Keratinocyte (primary cell): ENCODE measurements around the gene GPR42. TPM values are rescaled to one million over a fixed set of nuclear protein-coding genes. Genes with fewer than 3 reads are reported as not detected.

Experiments used
- DNase-seq: peaks from one replicate; pipeline ENCODE4 v3.0.0-alpha.2; 2011; ENCODE audit warnings: low read depth, missing footprints, low spot score
- FAIRE-seq: peaks from 2 replicates; lab custom pipeline; 2011; peaks lifted over from hg19 to GRCh38; lab: Jason Lieb, UNC
- H2AFZ ChIP-seq: 2 replicates; pipeline ENCODE4 v1.6.0; 2012; ENCODE audit warnings: low read length, control low read depth, inconsistent platforms; ENCODE audit not compliant: control insufficient read depth
- H3K27ac ChIP-seq: 2 replicates; pipeline ENCODE4 v1.5.1; 2011; ENCODE audit warnings: low read length; ENCODE audit not compliant: control insufficient read depth, insufficient read depth
- H3K27me3 ChIP-seq: 3 replicates; pipeline ENCODE4 v1.6.0; 2011; ENCODE audit warnings: low read length; ENCODE audit not compliant: control insufficient read depth, insufficient read depth; ENCODE audit errors: extremely low read depth
- H3K36me3 ChIP-seq, 2 experiments: 2 replicates in 1 of 2; 3 replicates in 1 of 2; pipeline ENCODE4 v1.5.1; 2011; ENCODE audit warnings: low read length in 2 of 2, mild to moderate bottlenecking in 1 of 2; ENCODE audit not compliant: control insufficient read depth in 2 of 2, insufficient read depth in 2 of 2; ENCODE audit errors: extremely low read depth in 1 of 2
- H3K4me1 ChIP-seq: 3 replicates; pipeline ENCODE4 v1.5.1; 2011; ENCODE audit warnings: low read length; ENCODE audit not compliant: control insufficient read depth, insufficient read depth; ENCODE audit errors: extremely low read depth
- H3K4me2 ChIP-seq: 3 replicates; pipeline ENCODE4 v1.6.0; 2011; ENCODE audit warnings: low read depth, low read length; ENCODE audit not compliant: control insufficient read depth, insufficient read depth; ENCODE audit errors: extremely low read depth
- H3K4me3 ChIP-seq, 3 experiments: fragments of 200-600 bp in 1 of 3; sonication (generic) in 1 of 3; 2 replicates in 2 of 3; 3 replicates in 1 of 3; pipeline ENCODE4 v1.5.1; 2011 to 2016; ENCODE audit warnings: low read length in 3 of 3, mild to moderate bottlenecking in 3 of 3, control low read depth in 2 of 3, inconsistent platforms in 1 of 3, low read depth in 1 of 3, mixed read lengths in 1 of 3, mixed run types in 1 of 3, moderate library complexity in 1 of 3; ENCODE audit not compliant: control insufficient read depth in 2 of 3, insufficient read depth in 2 of 3; ENCODE audit errors: extremely low read depth in 1 of 3
- H3K79me2 ChIP-seq: 2 replicates; pipeline ENCODE4 v1.6.0; 2012; ENCODE audit warnings: low read length; ENCODE audit not compliant: control insufficient read depth, insufficient read depth
- H3K9ac ChIP-seq: 3 replicates; pipeline ENCODE4 v1.6.0; 2011; ENCODE audit warnings: low read length; ENCODE audit not compliant: control insufficient read depth, insufficient read depth; ENCODE audit errors: extremely low read depth
- H3K9me1 ChIP-seq: 3 replicates; pipeline ENCODE4 v1.6.0; 2011; ENCODE audit warnings: low read length; ENCODE audit not compliant: control insufficient read depth, insufficient read depth; ENCODE audit errors: extremely low read depth
- H3K9me3 ChIP-seq: 2 replicates; pipeline ENCODE4 v1.5.1; 2012; ENCODE audit warnings: low read depth, low read length; ENCODE audit not compliant: control insufficient read depth
- H4K20me1 ChIP-seq: 3 replicates; pipeline ENCODE4 v1.6.0; 2011; ENCODE audit warnings: low read length; ENCODE audit not compliant: control insufficient read depth, insufficient read depth; ENCODE audit errors: extremely low read depth
- CTCF ChIP-seq, 3 experiments: IDR thresholded peaks in 1 of 3; conservative IDR thresholded peaks in 1 of 3; optimal IDR thresholded peaks in 1 of 3; 2 replicates in 2 of 3; 3 replicates in 1 of 3; pipeline versions ENCODE3 to v1.5.1; 2011; ENCODE audit warnings: low read length in 3 of 3, mild to moderate bottlenecking in 3 of 3, moderate library complexity in 2 of 3, control low read depth in 1 of 3, inconsistent platforms in 1 of 3; ENCODE audit not compliant: insufficient read depth in 2 of 3; ENCODE audit errors: extremely low read depth in 1 of 3
- EZH2 ChIP-seq: IDR thresholded peaks from one replicate; pipeline ENCODE4 v1.6.1; 2012; ENCODE audit warnings: inconsistent platforms, mild to moderate bottlenecking, low read length, moderate library complexity
- dilution Hi-C: fragments of 300-500 bp; cut with MboI; formaldehyde crosslinking; loops from one replicate; pipeline ENCODE4 v1.7.0; 2020; ENCODE audit warnings: low sequenced_read_pairs; ENCODE audit not compliant: extremely low pct_ligation_motif_present
- polyA plus RNA-seq, 5 experiments: library from polyadenylated mRNA; depleted of rRNA in 3 of 5; stranded (reverse) in 3 of 5; stranded (forward) in 1 of 5; unstranded in 1 of 5; fragments of >200 nt; gene quantifications; 1 replicate in 1 of 5; 2 replicates in 3 of 5; 3 replicates in 1 of 5; pipeline versions ENCODE4 v1.2.1 to v1.2.3, GENCODE V29; 2011 to 2012; ENCODE audit warnings: missing spikeins in 2 of 5, low read depth in 1 of 5, low replicate concordance in 1 of 5

The GPR42 gene
- polyA plus RNA-seq, 1 donor (not counting 4 experiments of a cell fraction or from before 2014, with no cell fraction given): not detected

GRCh38 chr19:35346193-35347052, 24.4 kb upstream of the GPR42 start:
- no peaks in the 10 kb centered on the region for H4K20me1 ChIP-seq
- no peak overlapping the region for H3K4me2 ChIP-seq
- H3K9ac ChIP-seq: no peak overlapping the region
- peaks cover 21% of the 10 kb centered on the region for H3K27me3 ChIP-seq
- H3K4me3 ChIP-seq: no peak overlapping the region
- no peak for DNase-seq
- FAIRE-seq: no peak
- dilution Hi-C loops: no loop called here
- TF ChIP-seq EZH2: no peak
- no peak for TF ChIP-seq CTCF (optimal IDR thresholded peaks at IDR 0.05 in 1 of 3, IDR thresholded peaks at IDR 0.05 in 1 of 3, conservative IDR thresholded peaks at IDR 0.05 in 1 of 3; ENCODE audit: extremely low read depth in 1 of 3, insufficient read depth in 2 of 3, low read length in 3 of 3)
- H3K79me2 ChIP-seq: no peaks in the 10 kb centered on the region
- no peak overlapping the region for H3K27ac ChIP-seq
- H3K9me3 ChIP-seq: no peaks in the 10 kb centered on the region
- no peaks in the 10 kb centered on the region for H3K36me3 ChIP-seq
- no peaks in the 10 kb centered on the region for H3K9me1 ChIP-seq
- no peak overlapping the region for H2AFZ ChIP-seq
- no peaks in the 10 kb centered on the region for H3K4me1 ChIP-seq

- Histone ChIP-seq H3K9me3 (no peaks in the 10 kb centered on the region), H2AFZ (no peak within 1 kb of the TSS), H3K9ac (no peak within 1 kb of the TSS), H3K27me3 (peaks cover 25% of the 10 kb centered on the region), H4K20me1 (no peaks in the 10 kb centered on the region), H3K4me3 (no peak within 1 kb of the TSS), H3K4me2 (no peak within 1 kb of the TSS), H3K27ac (no peak within 1 kb of the TSS), H3K36me3 (no peaks in the 10 kb centered on the region), H3K4me1 (no peaks in the 10 kb centered on the region), H3K79me2 (no peaks in the 10 kb centered on the region), H3K9me1 (no peaks in the 10 kb centered on the region)
- TF ChIP-seq CTCF (optimal IDR thresholded peaks at IDR 0.05 in 1 of 3, IDR thresholded peaks at IDR 0.05 in 1 of 3, conservative IDR thresholded peaks at IDR 0.05 in 1 of 3; ENCODE audit: extremely low read depth in 1 of 3, insufficient read depth in 2 of 3, low read length in 3 of 3) (no peak), EZH2 (no peak)
- FAIRE-seq (no peak), DNase-seq (no peak)
- dilution Hi-C loops: no loop called here
Measured at GRCh38 chr19:35347171-35347929, 23.5 kb upstream of the GPR42 start, which contains the start of gene FFAR1. FFAR1 (plus strand) TSS chr19:35347902; CDS start chr19:35351552, 3,650 bp downstream.
